OCI-LY1 (cell line): ENCODE results near the gene METTL22.

Experiments used
- EZH2 ChIP-seq: fragments of 200-600 bp; sonication (generic), shearing (Covaris generic); IDR thresholded peaks from 2 replicates; pipeline ENCODE4 v1.8.0; 2017; ENCODE audit warnings: borderline replicate concordance, mixed run types, mild to moderate bottlenecking, antibody characterized with exemption, low read length, moderate library complexity, mixed read lengths
- TF ChIP-seq, protein P1 (sequence below): fragments of 200-600 bp; sonication (generic), shearing (Covaris generic); IDR thresholded peaks from 2 replicates; pipeline ENCODE4 v1.5.1; 2017; ENCODE audit warnings: mild to moderate bottlenecking, antibody characterized with exemption, low read length, moderate library complexity, mixed read lengths

DNA sequence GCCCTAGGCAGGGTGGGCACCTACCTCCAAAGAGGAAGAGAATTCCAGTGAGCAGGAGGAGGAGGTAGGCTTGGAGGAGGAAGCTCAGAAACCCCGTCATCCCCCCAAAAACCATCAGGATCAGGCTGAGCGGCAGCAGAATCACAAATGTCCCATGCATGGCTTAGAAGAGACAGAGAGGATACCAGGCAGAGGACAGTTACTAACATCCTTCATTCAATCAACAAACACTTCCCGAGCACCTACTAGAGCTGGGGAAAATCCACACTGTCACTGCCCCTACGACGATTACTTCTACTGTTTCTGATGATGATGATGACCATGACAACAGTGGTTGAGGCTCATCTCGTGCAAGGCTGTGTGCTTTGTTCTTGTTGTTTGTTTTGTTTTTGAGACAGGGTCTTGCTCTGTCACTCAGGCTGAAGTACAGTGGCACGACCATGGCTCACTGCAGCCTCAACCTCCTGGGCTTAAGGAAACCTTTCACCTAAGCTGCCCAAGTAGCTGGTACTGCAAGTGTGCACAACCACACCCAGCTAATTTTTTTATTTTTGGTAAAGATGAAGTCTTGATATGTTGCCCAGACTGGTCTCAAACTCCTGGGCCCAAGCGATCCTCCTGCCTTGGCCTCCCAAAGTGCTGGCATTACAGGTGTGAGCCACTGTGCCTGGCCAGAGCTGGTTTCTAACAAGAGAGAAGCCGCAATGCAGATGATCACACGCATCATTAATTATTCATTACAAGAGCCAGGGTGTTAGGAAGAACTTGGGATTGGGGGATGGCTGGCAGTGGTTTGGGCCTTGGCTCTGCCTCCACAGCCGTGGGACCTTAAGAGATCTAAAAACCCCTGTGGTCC, 49.2 kb upstream of the METTL22 start:
- TF ChIP-seq, protein P1, sequence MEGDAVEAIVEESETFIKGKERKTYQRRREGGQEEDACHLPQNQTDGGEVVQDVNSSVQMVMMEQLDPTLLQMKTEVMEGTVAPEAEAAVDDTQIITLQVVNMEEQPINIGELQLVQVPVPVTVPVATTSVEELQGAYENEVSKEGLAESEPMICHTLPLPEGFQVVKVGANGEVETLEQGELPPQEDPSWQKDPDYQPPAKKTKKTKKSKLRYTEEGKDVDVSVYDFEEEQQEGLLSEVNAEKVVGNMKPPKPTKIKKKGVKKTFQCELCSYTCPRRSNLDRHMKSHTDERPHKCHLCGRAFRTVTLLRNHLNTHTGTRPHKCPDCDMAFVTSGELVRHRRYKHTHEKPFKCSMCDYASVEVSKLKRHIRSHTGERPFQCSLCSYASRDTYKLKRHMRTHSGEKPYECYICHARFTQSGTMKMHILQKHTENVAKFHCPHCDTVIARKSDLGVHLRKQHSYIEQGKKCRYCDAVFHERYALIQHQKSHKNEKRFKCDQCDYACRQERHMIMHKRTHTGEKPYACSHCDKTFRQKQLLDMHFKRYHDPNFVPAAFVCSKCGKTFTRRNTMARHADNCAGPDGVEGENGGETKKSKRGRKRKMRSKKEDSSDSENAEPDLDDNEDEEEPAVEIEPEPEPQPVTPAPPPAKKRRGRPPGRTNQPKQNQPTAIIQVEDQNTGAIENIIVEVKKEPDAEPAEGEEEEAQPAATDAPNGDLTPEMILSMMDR, result no peak
- TF ChIP-seq EZH2, result no peak
